MM.1S (cell line): ENCODE measurements around the gene CCDC187.

Experiments used
- DNase-seq: peaks from one replicate; pipeline ENCODE4 v3.0.0-alpha.2; 2015
- H2AFZ ChIP-seq: fragments of 300-600 bp; sonication (generic); 2 replicates; pipeline ENCODE4 v1.6.0; 2016; ENCODE audit warnings: antibody characterized with exemption, low read length
- H3F3A ChIP-seq: fragments of 300-600 bp; sonication (generic); 2 replicates; pipeline ENCODE4 v1.6.1; 2016; ENCODE audit warnings: mild to moderate bottlenecking, antibody characterized with exemption, low read length, moderate library complexity, mixed read lengths; ENCODE audit not compliant: insufficient read depth
- H3K27ac ChIP-seq: fragments of 300-600 bp; sonication (generic); 2 replicates; pipeline ENCODE4 v1.5.1; 2016; ENCODE audit warnings: mild to moderate bottlenecking, low read length
- H3K27me3 ChIP-seq: fragments of 300-600 bp; sonication (generic); replicated peaks from 2 replicates; pipeline ENCODE4 v1.6.0; 2016; ENCODE audit warnings: low read length; ENCODE audit not compliant: insufficient read depth
- H3K36me3 ChIP-seq: fragments of 300-600 bp; sonication (generic); replicated peaks from 2 replicates; pipeline ENCODE4 v1.6.1; 2016; ENCODE audit warnings: mild to moderate bottlenecking, low read length, mixed read lengths; ENCODE audit not compliant: insufficient read depth
- H3K4me1 ChIP-seq: fragments of 300-600 bp; sonication (generic); 2 replicates; pipeline ENCODE4 v1.6.1; 2016; ENCODE audit warnings: low read length, mixed read lengths
- H3K4me2 ChIP-seq: fragments of 300-600 bp; sonication (generic); 2 replicates; pipeline ENCODE4 v1.6.0; 2016; ENCODE audit warnings: low read depth, low read length
- H3K4me3 ChIP-seq: fragments of 300-600 bp; sonication (generic); 2 replicates; pipeline ENCODE4 v1.5.1; 2016; ENCODE audit warnings: low read length, mixed read lengths
- H3K79me2 ChIP-seq: fragments of 300-600 bp; sonication (generic); 2 replicates; pipeline ENCODE4 v1.6.1; 2016; ENCODE audit warnings: mixed run types, low read length, mixed read lengths
- H3K9ac ChIP-seq: fragments of 300-600 bp; sonication (generic); 2 replicates; pipeline ENCODE4 v1.6.1; 2016; ENCODE audit warnings: low read length, mixed read lengths
- H3K9me2 ChIP-seq: fragments of 300-600 bp; sonication (generic); replicated peaks from 2 replicates; pipeline ENCODE4 v1.6.1; 2016; ENCODE audit warnings: mild to moderate bottlenecking, low read length, mixed read lengths; ENCODE audit not compliant: insufficient read depth
- H3K9me3 ChIP-seq: fragments of 300-600 bp; sonication (generic); replicated peaks from 2 replicates; pipeline ENCODE4 v1.6.1; 2016; ENCODE audit warnings: mild to moderate bottlenecking, low read length, mixed read lengths; ENCODE audit not compliant: insufficient read depth
- H4K20me1 ChIP-seq: fragments of 300-600 bp; sonication (generic); 2 replicates; pipeline ENCODE4 v1.6.1; 2016; ENCODE audit warnings: mild to moderate bottlenecking, low read length, moderate library complexity, mixed read lengths; ENCODE audit not compliant: insufficient read depth
- CTCF ChIP-seq: fragments of 300-600 bp; sonication (generic); IDR thresholded peaks from 2 replicates; pipeline ENCODE4 v1.5.1; 2016; ENCODE audit warnings: antibody characterized with exemption, low read length, mixed read lengths
- EZH2 ChIP-seq: fragments of 300-600 bp; sonication (generic); optimal IDR thresholded peaks from 2 replicates; pipeline ENCODE3; 2017; ENCODE audit warnings: low read depth, mild to moderate bottlenecking, antibody characterized with exemption, low read length, mixed read lengths
- EZH2phosphoT487 ChIP-seq: fragments of 300-600 bp; sonication (generic); IDR thresholded peaks from 2 replicates; pipeline ENCODE4 v1.6.1; 2018; ENCODE audit warnings: antibody characterized with exemption, low read length

CCDC187 gene

GRCh38 chr9:136339173-136339957, 35.5 kb upstream of the CCDC187 start:
- Histone ChIP-seq H4K20me1 (no peaks in the 10 kb centered on the region), H3F3A (no peaks in the 10 kb centered on the region), H3K27ac (no peak overlapping the region), H3K36me3 (no peaks in the 10 kb centered on the region), H3K9ac (no peak overlapping the region), H3K79me2 (no peaks in the 10 kb centered on the region), H3K9me3 (no peaks in the 10 kb centered on the region), H3K4me1 (no peaks in the 10 kb centered on the region), H3K9me2 (no peaks in the 10 kb centered on the region), H2AFZ (no peak overlapping the region), H3K27me3 (peaks cover 94% of the 10 kb centered on the region), H3K4me3 (no peak overlapping the region), H3K4me2 (no peak overlapping the region)
- peak; percentile 55 for DNase-seq
- peak; percentile 94 for TF ChIP-seq CTCF
- TF ChIP-seq EZH2phosphoT487: no peak

- Histone ChIP-seq H3K36me3 (no peaks in the 10 kb centered on the region), H3K27ac (no peak overlapping the region), H4K20me1 (no peaks in the 10 kb centered on the region), H3K4me3 (no peak overlapping the region), H3K9me2 (no peaks in the 10 kb centered on the region), H3K9me3 (no peaks in the 10 kb centered on the region), H3K4me2 (no peak overlapping the region), H3K79me2 (no peaks in the 10 kb centered on the region), H3K4me1 (no peaks in the 10 kb centered on the region), H3K27me3 (peaks cover 96% of the 10 kb centered on the region), H3F3A (no peaks in the 10 kb centered on the region), H2AFZ (no peak overlapping the region), H3K9ac (no peak overlapping the region)
- no peak for DNase-seq
- TF ChIP-seq CTCF: no peak
- no peak for TF ChIP-seq EZH2
- TF ChIP-seq EZH2phosphoT487: no peak
These were observed 34.6 kb upstream of the CCDC187 start for GRCh38 chr9:136338511-136338910.

- Histone ChIP-seq H3K36me3 (no peaks in the 10 kb centered on the region), H3K9ac (no peak overlapping the region), H3K4me3 (no peak overlapping the region), H3K9me3 (no peaks in the 10 kb centered on the region), H3F3A (no peaks in the 10 kb centered on the region), H3K4me2 (no peak overlapping the region), H2AFZ (no peak overlapping the region), H3K4me1 (no peaks in the 10 kb centered on the region), H3K9me2 (no peaks in the 10 kb centered on the region), H3K27me3 (peaks cover 96% of the 10 kb centered on the region), H3K27ac (no peak overlapping the region), H4K20me1 (no peaks in the 10 kb centered on the region), H3K79me2 (no peaks in the 10 kb centered on the region)
- no peak for DNase-seq
- no peak for TF ChIP-seq CTCF
- TF ChIP-seq EZH2: no peak
- no peak for TF ChIP-seq EZH2phosphoT487
These were observed 33.8 kb upstream of the CCDC187 start for GRCh38 chr9:136337416-136338395.
